HL-60/S4 treated with phorbol 12-myristate 13-acetate at 8.2 ng/mL for 4 days and 3 days (cell line): ENCODE results near the gene SOX18.

Source experiments
- in situ Hi-C: fragments of 300-500 bp; cut with MboI; formaldehyde crosslinking; loops from 2 replicates; pipeline ENCODE4 v1.15.0; 2022; ENCODE audit warnings: low sequenced_read_pairs

SOX18 gene

DNA sequence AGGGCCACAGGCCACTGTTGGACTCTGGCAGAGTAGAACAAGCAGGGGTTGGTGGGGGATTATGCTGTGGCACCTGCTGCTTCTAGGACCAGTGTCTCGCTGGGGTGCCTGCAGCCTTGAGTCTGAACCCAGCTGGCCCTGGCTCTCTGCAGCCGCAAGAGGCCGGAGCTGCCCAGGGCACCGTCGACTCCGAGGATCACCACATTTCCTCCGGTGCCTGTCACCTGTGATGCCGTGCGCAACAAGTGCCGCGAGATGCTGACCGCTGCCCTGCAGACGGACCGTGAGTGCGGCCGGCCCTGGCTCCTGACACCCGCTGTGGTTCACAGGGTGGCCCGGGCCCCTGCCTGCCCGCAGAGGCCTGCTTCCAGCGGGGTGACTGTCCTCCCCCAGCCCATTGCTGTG, 19.8 kb upstream of the SOX18 start:
- in situ Hi-C loops = no loop called here

- in situ Hi-C loops = no loop called here
Observed at GRCh38 chr20:64068386-64069208, 19.2 kb upstream of the SOX18 start.

DNA sequence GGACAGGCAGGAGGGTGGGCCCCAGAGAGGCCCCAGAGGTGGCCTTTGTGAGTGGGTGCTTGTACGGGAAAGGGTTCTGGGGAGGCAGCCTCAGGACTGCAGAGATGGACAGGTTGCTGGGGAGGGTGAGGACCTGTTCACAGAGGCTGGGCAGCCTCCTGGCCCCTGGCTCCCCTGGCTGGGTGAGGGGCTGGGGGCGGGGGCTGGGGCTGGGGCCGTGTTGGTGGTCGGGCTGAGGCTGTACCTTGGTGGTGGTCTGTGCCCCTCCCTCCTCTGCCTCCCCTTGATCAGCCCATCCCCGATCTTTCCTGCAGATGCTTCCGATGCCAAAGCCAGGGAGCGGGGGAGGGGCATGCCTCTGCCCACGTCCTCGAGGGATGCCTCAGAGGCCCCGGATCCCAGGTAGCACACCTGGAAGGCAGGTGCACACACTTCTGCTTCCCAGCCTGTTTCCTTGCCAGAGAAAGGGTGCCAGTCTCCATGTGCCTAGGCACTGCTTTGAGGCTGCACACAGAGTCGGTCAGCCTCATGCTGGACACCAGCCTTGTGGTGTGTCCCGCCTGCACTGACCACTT, 18.4 kb upstream of the SOX18 start:
- in situ Hi-C loops = no loop called here

DNA sequence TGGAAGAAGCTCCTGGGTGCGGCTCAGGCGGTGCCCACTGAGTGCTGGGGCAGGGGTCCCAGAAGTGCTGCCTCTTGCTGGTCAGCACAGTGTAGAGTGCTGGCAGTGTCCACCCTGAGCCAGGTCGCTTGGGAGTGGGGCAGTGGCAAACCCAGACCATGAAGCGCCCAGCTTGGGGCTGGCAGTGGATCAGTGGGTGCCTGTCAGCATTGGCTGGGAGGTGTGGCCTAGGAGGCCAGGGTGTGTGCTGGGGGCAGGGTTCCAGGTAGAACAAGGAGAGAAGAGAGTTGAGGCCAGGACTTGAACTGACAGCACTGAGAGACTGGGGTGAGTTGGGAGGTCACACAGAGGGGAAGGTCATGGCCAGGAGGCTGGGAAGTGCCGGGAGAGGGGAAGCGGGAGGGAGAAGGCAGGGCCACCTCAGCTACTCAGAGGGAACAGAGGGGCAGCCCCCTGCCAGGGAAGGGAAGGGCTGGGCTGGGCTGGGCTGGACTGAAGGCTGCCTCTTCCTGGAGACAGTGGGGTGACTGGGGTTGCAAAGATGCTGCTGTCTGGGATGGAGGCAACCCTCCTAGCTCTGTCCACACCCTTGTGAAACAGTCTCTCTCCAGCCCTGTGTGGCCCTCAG, 17.7 kb upstream of the SOX18 start:
- in situ Hi-C loops = no loop called here

- in situ Hi-C loops = no loop called here
Observed at GRCh38 chr20:64065974-64066343, 16.5 kb upstream of the SOX18 start.

DNA sequence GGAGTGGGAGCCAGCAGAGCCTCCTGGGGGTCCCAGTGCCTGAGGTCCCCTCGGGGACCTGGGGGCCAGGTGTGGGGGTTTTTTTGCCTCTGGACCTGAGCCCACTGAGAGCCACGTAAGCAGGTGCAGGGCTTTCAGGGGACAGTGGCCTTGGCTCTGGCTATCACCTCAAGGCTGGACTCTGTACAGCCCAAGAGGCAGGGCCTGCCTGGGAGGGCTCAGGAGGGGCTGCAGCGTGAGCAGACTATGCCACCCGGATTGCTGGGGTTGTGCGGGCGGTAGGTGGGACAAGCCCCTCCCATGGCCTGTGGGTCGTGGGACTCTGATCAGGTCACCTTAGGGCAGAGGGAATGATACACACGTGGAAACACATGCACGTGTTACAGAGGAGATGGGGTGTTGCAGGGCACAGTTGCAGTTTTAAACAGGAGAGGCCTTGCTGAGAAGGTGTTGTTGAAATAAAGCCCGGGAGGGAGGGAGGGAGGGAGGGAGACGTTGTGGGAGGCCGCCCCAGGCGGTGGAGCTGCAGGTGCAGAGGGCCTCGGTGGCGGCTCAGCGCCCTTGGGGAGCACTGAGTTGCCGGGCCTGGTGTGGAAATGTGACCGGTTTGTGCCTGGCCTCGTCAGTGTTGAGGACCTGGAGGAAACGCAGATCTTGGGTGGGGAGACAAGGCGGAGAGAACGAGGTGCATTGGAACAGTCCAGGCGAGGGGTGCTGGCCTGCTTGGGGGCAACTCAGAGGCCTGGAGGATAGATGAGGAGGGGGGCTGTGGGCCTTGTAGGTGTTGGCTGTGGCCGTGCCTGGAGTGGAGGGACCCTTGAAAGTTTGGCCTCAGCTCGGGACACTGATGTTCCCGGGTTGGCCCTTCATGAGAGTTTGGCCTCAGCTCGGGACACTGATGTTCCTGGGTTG, 15.9 kb upstream of the SOX18 start:
- in situ Hi-C loops = no loop called here

- in situ Hi-C loops = no loop called here
Observed at GRCh38 chr20:64064145-64064698, 14.8 kb upstream of the SOX18 start.

GRCh38 chr20:64063389-64064144, 14.1 kb upstream of the SOX18 start:
- in situ Hi-C loops = no loop called here

DNA sequence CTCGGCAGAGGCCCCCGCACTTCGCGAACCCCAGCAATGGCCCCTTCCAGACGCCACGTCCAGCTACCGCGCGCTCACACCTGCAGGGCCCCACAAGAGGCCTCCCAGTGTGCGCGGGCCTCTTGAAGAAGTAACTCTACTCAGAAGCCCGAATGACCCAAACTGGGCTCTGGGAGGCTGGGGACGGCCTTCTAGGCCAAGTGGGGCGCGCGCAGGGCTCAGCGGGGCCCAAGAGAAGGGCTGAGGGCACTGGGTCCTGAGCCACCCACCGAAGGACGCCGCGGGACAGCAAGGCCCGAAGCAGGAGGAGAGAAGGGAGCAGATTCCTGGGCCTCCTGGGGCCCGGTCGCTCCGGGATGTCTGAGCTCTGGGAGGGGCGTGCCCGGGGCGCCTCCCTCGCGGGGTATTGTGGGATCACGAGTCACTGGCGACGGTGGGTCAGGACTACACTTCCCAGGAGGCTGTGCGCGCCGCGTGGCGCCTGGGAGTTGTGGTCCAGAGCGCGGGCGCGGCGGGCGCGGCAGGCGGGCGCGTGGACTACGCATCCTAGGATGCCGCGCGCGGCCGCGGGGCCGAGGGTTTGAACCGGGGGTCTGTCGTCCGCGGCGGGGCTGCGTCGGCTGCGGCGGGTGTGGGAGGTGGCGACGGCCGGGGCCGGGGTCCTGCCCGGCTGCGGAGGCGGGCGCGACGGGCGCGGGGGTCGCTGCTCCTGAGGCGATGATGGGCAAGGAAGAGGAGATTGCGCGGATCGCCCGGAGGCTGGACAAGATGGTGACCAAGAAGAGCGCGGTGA, 13.4 kb upstream of the SOX18 start, which contains the start of gene TCEA2:
TCEA2 (plus strand) TSS at position 603 of the 793 bp plus-strand sequence; CDS start at position 718, 115 bp downstream.
- in situ Hi-C loops = no loop called here

DNA sequence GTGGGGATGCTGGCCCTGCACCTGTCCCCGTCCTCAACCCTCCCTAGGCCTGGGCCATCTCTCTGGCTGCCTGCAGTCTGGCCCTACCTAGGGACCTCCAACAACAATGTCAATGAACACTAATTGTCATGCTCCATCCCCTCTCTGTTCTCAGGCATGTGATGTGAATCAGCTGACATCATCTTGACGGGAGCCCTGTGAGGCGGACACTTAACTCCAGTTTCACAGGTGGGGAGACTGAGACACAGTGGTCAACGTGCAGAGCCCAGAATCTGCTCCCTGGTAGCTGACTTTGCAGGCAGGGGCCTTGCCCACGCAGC, 12.8 kb upstream of the SOX18 start:
- in situ Hi-C loops = no loop called here

DNA sequence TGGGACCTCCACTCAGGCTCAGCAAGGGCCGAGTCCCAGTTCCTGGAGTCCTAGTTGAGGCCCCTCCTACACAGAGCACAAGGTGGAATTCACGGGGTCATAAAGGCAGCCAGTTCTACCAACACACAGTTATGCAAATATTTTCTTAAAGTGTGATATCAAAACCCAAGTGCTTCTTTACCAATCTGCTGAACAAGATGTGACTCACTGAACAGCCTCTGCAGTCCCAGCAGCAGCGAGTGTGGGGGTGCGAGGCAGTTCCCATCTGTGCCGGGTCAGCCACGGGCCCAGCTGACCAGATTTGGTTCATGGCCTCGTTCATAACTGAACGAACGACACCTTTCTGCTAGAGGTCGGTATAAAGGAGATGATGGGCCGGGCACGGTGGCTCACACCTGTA, 9.1 kb upstream of the SOX18 start:
- in situ Hi-C loops = no loop called here

DNA sequence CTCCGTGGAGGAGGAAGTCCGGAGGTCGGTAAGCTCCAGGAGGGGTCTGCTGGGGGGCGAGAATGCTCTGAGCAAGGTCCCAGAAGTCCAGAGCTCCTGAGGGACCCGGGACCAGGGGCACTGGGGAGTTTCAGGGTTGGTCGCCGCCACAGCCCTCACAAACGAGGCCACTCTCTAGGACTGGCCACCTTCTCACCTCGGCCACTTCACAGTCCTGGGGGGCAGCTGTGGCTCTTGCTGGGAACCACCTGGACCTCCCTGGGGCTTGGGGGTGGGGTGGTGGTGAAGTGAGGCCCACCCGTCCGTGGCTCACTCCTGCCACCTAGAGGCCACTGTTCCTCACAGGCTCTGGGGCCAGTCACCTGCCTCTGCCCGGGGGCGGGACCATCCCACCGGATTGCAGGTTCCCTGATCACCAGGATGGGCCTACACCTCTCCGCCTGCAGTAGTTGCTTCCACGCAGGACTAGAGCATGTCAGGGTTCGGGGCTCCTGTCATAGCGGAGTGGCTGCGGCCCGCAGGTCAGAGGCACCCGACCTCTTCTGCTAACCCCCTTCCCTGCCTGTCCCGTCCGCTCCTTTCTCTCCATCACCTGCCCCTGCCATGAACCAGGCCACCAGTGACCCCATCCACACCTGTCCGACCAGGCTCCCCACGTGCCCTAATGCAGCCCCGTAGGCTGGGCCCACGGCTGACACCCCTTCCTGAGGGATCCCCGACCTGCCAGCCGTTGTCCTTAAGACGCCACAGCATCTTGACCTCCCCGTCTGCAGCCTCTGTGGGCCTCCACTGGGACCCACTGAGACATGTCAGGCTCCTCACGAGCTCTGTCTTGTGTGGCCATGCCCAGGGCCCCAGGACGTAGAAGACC, 8.4 kb upstream of the SOX18 start:
- in situ Hi-C loops = no loop called here

- in situ Hi-C loops = no loop called here
Observed at GRCh38 chr20:64056889-64057627, 7.6 kb upstream of the SOX18 start.

GRCh38 chr20:64056639-64056888, 7.1 kb upstream of the SOX18 start:
- in situ Hi-C loops = no loop called here

GRCh38 chr20:64055893-64056638, 6.6 kb upstream of the SOX18 start:
- in situ Hi-C loops = no loop called here

GRCh38 chr20:64055396-64055892, 6.0 kb upstream of the SOX18 start:
- in situ Hi-C loops = no loop called here
